ENCODE measurements around the gene PDHX.
"Not testable (repeated sequence)": the region's sequence is repeated elsewhere in the genome, so short reads cannot be mapped to it uniquely, and the experiment has no call there.

PDHX gene

GRCh38 chr11:35028007-35028406 is 111.6 kb downstream of the PDHX start:
- DNase-seq, result not testable (repeated sequence)

GRCh38 chr11:35029979-35030682 is 113.7 kb downstream of the PDHX start:
- no peak for DNase-seq

- DNase-seq, result no peak
Measured at GRCh38 chr11:35030716-35031213, 114.3 kb downstream of the PDHX start.

GRCh38 chr11:35031346-35031745 is 114.9 kb downstream of the PDHX start:
- DNase-seq, result no peak

- no peak for DNase-seq
Measured at GRCh38 chr11:35031867-35032266, 115.4 kb downstream of the PDHX start.

- no peak for DNase-seq
Measured at GRCh38 chr11:35033011-35033410, 116.6 kb downstream of the PDHX start.

- DNase-seq, result no peak
Measured at GRCh38 chr11:35034401-35034800, 118.0 kb downstream of the PDHX start.

GRCh38 chr11:35035894-35036408 is 119.5 kb downstream of the PDHX start:
- no peak for DNase-seq

- DNase-seq, result no peak
Measured at GRCh38 chr11:35036639-35037038, 120.2 kb downstream of the PDHX start.

GRCh38 chr11:35038211-35038928 is 122.0 kb downstream of the PDHX start:
- DNase-seq, result no peak

- DNase-seq, result no peak
Measured at GRCh38 chr11:35039076-35039475, 122.7 kb downstream of the PDHX start.

- peak; percentile 53 for DNase-seq
Measured at GRCh38 chr11:35040221-35040942, 124.0 kb downstream of the PDHX start.

- no peak for DNase-seq
Measured at GRCh38 chr11:35041070-35041554, 124.7 kb downstream of the PDHX start.

- DNase-seq, result no peak
Measured at GRCh38 chr11:35042224-35042623, 125.8 kb downstream of the PDHX start.

GRCh38 chr11:35042913-35043312 is 126.5 kb downstream of the PDHX start:
- DNase-seq, result no peak

- DNase-seq, result no peak
Measured at GRCh38 chr11:35043936-35044335, 127.5 kb downstream of the PDHX start.

- peak; percentile 64 for DNase-seq
Measured at GRCh38 chr11:35045236-35045820, 128.9 kb downstream of the PDHX start.
